ENCODE results near the gene CAMKK1.
"Not testable (repeated sequence)": the region's sequence is repeated elsewhere in the genome, so short reads cannot be mapped to it uniquely, and the experiment has no call there.

The CAMKK1 gene

DNA sequence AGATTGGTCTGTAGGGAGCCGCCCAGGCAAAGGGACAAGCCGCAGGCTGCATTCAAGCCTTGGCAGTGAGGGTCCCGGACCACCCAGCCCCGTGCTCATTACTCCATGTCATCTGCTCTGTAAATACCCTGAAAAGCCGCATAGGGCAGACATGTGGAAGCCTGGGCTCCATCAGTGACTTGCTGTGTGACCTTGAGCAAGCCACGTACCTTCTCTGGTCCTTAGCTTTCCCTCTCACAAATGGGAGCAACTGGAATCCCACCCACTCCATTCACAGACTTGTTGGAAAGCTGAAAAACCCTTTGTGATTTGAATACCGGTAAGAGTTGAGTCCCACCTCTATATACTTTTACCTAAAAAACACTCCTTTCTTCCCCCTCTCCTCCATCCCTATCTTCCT is 11.9 kb downstream of the CAMKK1 start:
- no peak for DNase-seq (ENCODE audit: low read depth in 2 of 2, low spot score in 1 of 2)

DNA sequence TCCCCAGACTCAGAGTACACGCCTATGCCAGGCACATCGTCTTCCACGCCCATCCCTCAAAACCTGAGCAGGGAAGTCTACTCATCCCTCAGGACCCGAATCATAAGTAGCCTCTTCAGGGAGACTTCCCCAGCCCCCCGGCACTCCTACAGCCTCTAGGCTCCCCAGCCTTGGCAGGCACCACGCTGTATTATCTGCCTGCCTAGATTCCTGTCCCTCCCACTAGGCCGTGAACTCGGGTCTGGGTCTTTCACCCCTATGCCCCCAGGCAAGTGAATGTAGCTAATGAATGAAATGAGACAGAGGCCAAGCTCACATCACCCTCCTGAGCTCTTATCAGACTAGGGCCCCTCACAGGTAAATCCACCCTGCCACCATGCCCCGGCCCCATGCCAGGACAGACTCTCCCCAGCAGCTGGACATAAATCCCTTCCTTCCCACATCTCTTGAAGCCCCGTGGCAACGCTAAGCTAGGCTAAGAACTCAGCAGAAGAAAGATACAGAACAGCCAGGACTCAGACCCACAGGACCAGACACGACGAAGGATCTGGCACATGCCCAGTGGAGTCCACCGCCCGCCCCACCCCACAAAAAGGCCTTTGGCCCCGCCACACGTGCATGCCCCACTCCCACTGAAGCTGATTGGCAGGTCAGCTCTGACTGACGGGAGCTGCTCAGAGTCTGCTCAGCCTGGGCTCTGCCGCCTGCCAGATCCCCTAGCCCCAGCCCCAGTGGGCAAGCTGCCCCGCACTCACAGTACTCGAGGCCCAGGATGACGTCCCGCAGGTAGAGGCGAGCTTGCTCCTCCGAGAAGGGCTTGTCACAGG is 13.0 kb downstream of the CAMKK1 start:
- DNase-seq (ENCODE audit: low read depth in 2 of 2, low spot score in 1 of 2) = no peak

DNA sequence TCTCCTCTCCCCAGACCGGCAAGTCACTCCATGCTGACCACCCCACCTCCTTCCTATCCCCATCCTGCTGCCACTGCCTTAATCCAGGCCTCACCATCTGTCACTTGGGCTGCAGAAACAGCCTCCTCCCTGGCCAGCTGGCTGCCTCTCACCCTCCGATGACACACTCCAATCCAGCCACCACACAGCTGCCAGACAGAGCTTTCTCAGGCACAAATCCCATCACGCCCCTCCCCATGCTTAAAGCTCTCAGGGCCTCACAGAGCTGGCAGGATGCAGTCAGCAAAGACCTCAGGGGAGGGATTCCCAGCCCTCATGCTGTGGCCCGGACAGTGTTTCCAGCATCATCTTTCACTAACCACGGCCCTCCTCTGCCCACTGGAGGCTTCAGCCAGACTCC is 13.7 kb downstream of the CAMKK1 start:
- no peak for DNase-seq (ENCODE audit: low read depth in 2 of 2, low spot score in 1 of 2)

DNA sequence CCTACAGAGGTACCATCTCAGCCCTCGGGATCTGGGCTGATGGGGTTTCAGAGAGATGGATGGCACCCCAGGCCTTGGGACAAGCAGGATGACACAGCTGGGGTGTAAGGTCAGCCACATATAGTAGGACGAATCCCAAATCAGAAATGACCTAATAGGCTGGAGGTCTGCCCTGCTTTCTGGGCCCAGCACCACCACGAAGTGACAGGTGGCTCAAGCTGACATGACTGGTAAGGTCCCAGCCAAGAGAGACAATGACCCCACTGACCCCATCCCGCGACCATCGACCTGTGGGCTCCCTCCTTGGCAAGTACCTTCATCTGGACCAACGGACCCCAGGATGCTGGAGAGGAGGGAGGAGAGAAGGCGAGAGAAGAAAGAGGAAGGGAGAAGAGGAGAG is 15.6 kb downstream of the CAMKK1 start:
- no peak for DNase-seq (ENCODE audit: low read depth in 2 of 2, low spot score in 1 of 2)

DNA sequence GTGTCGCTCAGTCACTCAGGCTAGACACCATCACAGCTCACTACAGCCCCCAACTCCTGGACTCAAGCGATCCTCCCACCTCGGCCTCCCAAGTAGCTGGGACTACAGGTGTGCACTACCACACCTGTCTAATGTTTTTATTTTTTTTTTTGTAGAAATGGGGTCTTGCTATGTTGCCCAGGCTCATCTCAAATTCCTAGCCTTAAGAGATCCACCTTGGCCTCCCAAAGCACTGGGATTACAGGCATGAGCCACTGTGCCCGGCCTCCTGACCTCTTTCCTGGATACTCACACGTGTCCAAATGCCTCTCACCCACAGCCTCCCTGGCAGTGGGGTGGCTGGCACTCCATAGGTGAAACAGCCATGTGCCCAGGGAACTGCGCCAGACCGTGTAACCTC is 17.5 kb downstream of the CAMKK1 start:
- no peak for DNase-seq (ENCODE audit: low read depth in 2 of 2, low spot score in 1 of 2)

DNA sequence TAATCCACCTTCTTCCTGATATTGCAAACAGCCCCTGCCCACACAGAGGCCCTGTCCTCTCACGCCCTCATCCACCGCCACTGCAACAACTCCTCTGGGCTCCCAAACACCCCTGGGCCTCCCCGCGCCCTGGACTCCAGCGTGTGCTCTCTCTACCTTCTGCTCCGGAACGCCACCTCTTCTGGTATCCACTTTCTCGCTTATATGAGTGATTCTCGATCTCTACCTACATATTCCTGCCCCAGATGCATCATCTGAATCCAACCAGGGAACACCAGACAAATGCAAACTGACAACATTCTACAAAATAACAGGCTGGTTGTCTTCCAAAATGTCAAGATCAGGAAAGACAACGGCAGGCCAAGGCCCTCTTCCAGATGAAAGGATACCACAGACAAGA is 19.0 kb downstream of the CAMKK1 start:
- DNase-seq (ENCODE audit: low read depth in 2 of 2, low spot score in 1 of 2) = no peak

DNA sequence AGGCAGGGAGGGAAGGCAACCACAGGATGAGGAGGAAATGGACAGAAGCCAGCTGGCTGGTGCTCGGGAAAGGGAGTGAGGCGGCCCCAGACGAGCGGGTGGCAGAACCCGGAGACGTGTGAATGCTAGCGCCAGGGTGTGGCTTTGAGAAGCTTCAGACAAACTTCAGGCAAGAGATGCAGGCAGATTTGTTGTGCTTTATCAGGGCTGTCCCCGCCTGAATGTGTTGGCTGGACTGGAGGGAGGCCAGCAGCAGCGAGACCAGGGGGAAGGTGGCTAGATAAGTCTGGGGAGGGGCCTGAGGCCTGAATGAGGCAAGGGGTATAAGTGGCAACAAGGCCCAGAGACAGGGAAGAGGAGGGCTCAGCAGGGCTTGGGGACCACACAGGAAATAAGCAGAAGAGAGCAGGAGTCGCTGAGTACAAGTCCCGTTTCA is 22.0 kb downstream of the CAMKK1 start:
- DNase-seq (ENCODE audit: low read depth in 2 of 2, low spot score in 1 of 2) = no peak

DNA sequence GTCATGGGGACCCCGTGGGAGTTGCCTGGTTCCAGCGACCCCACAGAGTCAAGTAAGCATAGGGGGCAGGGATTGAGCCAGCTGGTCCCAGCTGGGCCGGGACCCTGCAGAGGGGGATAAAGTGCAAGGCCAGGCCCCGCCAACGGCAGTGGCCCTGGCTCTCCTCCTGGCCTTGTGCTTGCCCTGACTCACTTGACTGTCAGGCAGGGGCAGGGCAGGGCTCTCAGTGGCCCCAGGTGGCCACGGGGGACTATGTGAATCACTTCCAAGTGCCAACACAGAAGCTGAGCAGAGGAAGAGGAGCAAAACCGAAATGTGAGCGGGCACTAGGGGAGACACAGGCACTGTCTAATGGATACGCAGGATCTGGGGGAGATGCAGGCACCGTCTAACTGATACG is 25.2 kb downstream of the CAMKK1 start:
- DNase-seq (ENCODE audit: low read depth in 2 of 2, low spot score in 1 of 2) = no peak

DNA sequence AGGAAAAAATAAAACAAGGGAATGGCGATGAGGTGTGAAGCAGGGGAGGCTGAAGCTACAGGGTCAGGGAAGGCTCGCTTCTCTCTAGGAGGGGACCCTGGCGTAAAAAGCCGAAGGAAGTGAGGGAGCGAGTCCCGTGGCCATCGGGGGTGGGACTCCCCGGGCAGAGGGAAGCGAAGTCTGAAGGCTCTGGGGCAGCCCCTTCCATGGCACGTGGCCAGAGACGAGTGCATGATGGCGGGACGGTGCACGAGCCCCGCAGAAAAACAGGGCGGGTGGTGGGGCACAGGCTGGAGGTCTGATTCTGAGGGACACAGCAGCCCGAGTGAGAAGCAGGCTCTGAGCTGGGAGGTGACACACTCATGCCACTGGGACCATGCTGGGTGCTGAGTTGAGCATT is 25.7 kb downstream of the CAMKK1 start:
- DNase-seq (ENCODE audit: low read depth in 2 of 2, low spot score in 1 of 2) = no peak

DNA sequence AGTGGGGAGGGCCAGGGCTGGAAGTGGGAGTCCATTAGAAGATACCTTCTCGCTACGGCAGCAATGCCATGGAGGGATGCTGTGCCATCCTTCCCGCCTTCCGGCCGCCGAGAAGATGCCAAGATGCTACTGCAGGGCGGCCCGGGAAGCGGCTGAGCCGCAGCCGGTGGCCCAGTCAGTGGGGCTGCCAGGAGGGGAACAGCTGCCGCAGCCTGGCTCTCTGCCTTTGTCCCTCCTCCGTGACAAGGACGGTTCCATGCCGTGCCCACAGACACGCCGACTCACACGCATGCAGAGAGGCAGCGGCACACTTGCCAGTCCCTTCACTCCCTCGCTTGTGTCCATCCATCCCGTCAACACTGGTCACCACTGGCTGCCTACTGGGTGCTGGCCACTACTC is 26.6 kb downstream of the CAMKK1 start:
- no peak for DNase-seq (ENCODE audit: low read depth in 2 of 2, low spot score in 1 of 2)

DNA sequence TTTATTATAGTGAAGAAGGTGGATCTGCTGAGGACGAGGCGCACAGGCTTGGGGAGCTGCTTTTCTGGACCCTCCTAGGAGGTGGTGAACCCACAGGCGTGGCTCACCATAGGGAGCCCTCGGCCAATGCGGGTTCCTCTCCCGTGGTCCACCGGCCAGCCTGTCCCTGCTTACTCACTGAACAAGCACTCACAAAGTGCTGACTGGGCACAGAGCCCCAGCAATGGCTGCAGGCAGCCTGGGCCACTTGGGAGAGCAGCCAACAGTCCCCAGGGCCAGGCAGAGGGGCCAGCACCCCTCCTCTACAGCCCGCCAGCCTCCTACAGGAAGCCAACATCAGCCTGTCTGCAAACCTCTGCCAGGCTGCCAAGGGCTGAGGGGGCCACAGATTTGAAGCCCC is 27.7 kb downstream of the CAMKK1 start:
- DNase-seq (ENCODE audit: low read depth in 2 of 2, low spot score in 1 of 2) = no peak

DNA sequence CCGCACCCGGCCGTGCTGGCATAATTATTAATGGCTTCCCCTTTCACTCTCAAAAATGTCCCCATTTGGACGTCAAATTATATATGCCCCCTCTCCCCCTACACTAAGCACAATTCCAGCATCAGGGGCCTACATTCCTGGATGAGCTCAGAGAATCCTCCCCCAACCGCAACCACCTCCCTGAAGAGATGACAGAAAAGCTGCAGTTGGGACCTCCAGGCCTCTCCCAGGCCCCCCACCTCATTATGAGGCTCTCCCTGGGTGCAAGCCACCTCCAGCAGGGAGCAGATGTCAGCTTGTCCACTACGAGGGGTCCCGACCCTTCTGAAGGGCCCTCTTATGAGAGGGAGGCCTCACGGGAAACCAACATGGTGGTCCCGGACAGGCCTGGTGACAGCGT is 28.3 kb downstream of the CAMKK1 start:
- DNase-seq (ENCODE audit: low read depth in 2 of 2, low spot score in 1 of 2) = no peak

DNA sequence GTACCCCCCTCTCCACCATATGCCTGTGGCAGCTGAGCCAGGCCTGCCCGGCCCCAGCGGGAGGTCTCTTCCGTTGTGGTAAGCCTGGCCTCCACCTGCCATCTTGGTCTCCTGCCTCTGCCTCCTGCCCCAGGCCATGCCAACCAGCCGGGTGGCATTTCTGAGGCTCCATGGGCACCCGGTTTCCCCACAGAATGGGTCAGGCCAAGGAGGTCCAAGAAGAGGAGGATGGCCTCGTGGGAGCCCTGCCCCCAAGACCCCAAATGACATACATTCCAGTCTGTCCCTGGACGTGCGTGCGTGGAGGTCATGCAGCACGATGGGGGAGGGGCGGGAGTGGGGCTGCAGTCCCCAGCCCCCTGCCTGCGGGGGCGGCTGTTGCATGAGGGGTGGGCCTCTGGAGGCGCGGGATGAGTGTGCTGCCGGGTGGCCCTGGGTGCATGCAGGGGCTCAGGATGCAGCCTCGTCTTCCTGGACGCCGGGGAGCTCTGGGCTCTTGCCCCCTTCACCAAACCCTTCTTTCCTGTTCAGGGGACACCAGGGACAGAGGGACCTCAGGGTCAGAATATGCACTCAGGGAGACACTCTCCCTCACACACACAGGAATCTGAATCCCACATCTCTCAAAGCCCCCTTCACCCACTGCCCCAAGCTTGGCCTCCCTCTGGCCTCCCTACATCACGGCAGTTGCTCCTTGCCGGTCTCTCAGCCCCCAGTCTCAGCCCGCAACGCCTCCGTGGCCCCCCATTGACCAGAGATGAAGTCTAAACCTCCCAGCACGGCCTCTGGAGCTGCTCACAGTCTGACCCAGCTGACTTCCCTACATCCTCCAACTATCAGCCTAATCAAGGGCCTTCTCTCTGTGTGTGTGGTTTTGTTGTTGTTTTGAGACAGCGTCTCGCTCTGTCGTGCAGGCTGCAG is 30.8 kb downstream of the CAMKK1 start:
- no peak for DNase-seq (ENCODE audit: low read depth in 2 of 2, low spot score in 1 of 2)

DNA sequence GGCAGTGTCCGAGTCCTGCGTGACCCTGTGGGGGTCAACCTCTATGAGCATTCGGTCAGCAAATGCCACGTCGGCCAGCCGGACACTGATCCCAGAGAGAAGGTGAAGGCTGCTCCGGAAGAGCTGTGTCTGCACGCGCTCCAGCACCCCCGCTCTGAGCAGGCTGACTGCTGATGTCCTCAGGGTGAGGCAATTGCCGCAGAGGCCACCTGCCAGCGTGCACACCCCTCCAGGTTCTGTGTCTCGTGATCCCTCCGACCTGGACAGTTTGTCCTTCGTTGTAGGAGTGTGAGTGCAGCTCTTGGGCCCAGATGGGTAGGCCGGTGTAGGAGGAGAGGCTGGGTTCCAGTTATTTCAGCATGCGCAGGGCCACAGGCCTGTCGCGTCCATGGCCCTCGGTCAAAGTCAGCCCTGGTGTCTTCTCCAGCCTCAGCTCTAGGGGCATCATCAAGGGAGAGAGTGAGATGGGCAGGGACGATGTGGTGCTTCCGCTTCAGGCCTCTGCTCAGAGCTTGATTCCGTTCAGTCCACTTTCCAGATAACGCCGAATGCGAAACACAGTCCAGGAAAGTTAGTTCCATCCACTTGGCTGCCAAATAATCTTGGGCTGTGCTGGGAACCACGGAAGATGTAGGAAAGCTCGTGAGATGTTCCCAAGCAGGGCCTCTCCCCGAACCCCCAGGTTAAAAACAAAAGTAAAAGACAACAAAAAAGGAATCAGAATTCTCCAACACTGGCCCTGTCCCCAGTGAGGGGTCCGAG is 31.7 kb downstream of the CAMKK1 start:
- no peak for DNase-seq (ENCODE audit: low read depth in 2 of 2, low spot score in 1 of 2)

DNA sequence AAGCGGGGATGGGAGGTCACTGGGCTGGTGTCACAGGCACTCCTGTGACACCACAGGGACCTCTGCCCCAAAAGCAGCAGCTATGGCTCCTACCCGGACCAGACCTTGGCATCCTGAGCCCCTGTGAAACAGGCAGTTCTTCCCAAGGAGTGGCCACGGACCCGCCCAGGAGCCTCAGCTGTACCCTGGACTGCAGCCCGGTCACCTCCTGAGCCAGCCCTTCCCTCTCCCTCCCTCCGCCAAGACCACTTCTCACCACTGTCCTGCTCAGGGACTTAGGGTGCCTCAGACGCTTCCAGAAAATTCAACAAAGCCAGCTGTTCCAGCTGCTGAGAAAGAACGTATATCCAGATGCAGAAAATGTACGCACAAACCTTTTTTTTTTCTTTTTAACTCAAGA is 32.9 kb downstream of the CAMKK1 start:
- DNase-seq (ENCODE audit: low read depth in 2 of 2, low spot score in 1 of 2) = no peak

DNA sequence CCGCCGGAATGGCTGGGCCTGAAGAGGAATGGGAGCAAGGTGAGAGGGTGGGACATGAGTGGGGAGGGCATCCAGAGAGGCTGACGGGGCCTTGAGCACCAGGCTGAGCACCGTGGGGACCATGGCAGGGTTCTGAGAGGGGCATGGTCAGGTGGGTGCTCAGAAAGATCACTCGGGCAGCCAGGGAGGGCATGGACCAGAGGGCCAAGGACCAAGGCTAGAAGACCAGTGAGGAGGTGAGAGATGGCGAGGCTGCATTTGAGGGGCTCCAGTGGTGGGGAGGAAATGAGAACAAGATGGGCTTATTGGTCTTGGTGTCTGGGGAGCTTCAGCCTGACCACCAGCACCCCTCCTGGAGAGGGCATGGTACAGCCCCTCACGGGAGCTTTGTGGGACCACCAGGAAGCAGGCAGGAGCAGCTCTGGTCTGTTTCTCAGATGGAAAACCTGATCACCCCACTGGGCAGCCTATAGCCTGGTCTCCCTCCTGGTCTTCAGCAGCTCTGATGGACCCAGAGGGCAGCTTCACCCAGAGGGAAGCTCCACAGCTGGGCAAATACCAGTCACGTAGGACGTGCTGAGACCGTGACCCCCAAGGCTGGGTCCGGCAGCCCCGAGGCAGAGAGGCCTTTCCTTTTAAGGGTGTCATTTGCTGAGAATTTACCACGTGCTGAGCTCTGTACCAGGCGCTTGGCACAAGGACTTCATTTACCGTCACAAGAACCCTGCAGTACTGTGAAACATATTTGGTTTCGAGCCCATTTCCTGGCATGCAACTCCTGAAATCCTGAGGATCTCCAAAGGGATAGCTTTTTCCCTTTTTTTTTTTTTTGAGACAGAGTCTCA is 35.4 kb downstream of the CAMKK1 start:
- no peak for DNase-seq (ENCODE audit: low read depth in 2 of 2, low spot score in 1 of 2)

DNA sequence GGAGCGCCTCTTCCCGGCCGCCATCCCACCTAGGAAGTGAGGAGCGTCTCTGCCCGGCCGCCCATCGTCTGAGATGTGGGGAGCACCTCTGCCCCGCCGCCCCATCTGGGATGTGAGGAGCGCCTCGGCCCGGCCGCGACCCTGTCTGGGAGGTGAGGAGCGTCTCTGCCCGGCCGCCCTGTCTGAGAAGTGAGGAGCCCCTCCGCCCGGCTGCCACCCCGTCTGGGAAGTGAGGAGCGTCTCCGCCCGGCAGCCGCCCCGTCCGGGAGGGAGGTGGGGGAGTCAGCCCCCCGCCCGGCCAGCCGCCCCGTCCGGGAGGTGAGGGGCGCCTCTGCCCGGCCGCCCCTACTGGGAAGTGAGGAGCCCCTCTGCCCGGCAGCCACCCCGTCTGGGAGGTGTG is 38.6 kb downstream of the CAMKK1 start:
- DNase-seq (ENCODE audit: low read depth in 2 of 2, low spot score in 1 of 2) = not testable (repeated sequence)

DNA sequence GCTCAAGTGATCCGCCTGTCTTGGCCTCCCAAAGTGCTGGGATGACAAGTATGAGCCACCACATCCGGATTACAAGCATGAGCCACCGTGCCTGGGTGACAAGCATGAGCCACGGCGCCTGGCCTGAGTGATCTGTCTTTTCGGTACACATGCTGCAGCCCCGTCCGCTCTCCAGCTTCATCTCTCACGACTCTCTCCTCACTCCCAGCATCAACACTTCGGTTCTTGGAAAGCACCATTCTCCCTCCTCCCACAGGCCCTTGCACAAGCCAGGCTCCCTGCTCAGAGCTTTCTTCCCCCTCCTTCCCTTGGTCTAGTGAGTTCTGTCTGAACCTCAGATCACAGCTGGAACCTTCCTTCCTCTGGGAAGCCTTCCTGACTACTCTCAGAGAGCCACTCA is 40.3 kb downstream of the CAMKK1 start:
- no peak for DNase-seq (ENCODE audit: low read depth in 2 of 2, low spot score in 1 of 2)

DNA sequence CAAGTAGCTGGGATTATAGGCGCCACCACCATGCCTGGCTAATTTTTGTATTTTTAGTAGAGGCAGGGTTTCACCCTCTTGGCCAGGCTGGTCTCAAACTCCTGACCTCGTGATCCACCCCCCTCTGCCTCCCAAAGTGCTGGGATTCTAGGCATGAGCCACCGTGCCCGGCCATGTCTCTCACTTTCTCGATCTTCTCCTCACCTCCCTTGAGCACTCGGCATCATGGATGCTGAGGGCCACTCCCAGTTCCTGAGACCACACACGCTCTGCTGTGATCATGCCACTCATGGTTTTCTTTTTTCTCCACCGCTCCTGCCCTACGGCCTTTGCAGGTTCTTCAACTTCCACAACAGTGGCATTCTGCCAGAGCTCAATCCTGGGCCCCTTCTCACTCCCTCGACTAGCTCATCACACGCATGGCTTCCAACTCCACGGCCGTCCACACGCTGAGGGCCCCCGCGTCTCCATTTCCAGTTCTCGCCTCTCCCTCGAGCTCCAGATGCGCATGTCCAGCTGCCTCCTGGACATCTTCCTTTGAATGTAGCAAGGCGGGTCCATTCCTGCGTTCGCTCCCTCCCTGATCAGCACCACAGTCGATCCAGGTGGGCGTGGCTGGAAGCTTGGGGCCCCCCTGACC is 41.3 kb downstream of the CAMKK1 start:
- no peak for DNase-seq (ENCODE audit: low read depth in 2 of 2, low spot score in 1 of 2)

DNA sequence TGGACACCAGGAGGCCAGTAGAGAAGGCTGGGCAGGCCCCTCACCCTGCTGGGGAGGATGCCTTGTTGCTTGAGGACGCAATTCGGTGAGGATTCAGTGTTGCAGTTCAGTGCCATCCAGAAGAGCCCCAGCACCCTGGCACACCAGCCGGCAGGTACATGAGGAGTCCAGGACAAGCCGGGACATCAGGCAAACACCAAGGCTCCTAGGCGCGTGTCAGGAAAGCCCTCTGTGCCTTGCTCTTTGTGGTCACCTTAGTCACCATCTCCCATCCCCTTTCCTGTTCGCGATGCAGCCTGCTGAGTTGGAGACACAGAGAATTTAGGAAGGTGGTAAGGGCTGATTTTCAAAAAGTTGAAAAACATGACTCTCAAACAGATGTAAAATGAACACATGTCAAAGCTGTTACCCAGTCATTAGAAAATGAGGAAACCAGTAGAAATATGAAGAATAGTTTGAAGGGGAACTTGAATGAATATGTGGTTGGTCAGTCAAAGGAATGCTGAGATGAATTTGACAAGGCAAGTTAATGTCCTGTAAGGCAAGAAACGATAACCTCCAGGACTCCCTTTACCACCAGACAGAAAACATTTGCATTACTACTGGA is 44.5 kb downstream of the CAMKK1 start:
- DNase-seq (ENCODE audit: low read depth in 2 of 2, low spot score in 1 of 2) = no peak

Data from stimulated activated CD8-positive, alpha-beta memory T cell treated with anti-CD3 and anti-CD28 coated beads, Interleukin-4, amount 100 ng/mL, for 1 hour (primary cell).